MM.1S (cell line): ENCODE results near the gene SGCG.

Experiments used
- DNase-seq: peaks from one replicate; pipeline ENCODE4 v3.0.0-alpha.2; 2015
- H2AFZ ChIP-seq: fragments of 300-600 bp; sonication (generic); 2 replicates; pipeline ENCODE4 v1.6.0; 2016; ENCODE audit warnings: antibody characterized with exemption, low read length
- H3F3A ChIP-seq: fragments of 300-600 bp; sonication (generic); 2 replicates; pipeline ENCODE4 v1.6.1; 2016; ENCODE audit warnings: mild to moderate bottlenecking, antibody characterized with exemption, low read length, moderate library complexity, mixed read lengths; ENCODE audit not compliant: insufficient read depth
- H3K27ac ChIP-seq: fragments of 300-600 bp; sonication (generic); 2 replicates; pipeline ENCODE4 v1.5.1; 2016; ENCODE audit warnings: mild to moderate bottlenecking, low read length
- H3K27me3 ChIP-seq: fragments of 300-600 bp; sonication (generic); replicated peaks from 2 replicates; pipeline ENCODE4 v1.6.0; 2016; ENCODE audit warnings: low read length; ENCODE audit not compliant: insufficient read depth
- H3K36me3 ChIP-seq: fragments of 300-600 bp; sonication (generic); replicated peaks from 2 replicates; pipeline ENCODE4 v1.6.1; 2016; ENCODE audit warnings: mild to moderate bottlenecking, low read length, mixed read lengths; ENCODE audit not compliant: insufficient read depth
- H3K4me1 ChIP-seq: fragments of 300-600 bp; sonication (generic); 2 replicates; pipeline ENCODE4 v1.6.1; 2016; ENCODE audit warnings: low read length, mixed read lengths
- H3K4me2 ChIP-seq: fragments of 300-600 bp; sonication (generic); 2 replicates; pipeline ENCODE4 v1.6.0; 2016; ENCODE audit warnings: low read depth, low read length
- H3K4me3 ChIP-seq: fragments of 300-600 bp; sonication (generic); 2 replicates; pipeline ENCODE4 v1.5.1; 2016; ENCODE audit warnings: low read length, mixed read lengths
- H3K79me2 ChIP-seq: fragments of 300-600 bp; sonication (generic); 2 replicates; pipeline ENCODE4 v1.6.1; 2016; ENCODE audit warnings: mixed run types, low read length, mixed read lengths
- H3K9ac ChIP-seq: fragments of 300-600 bp; sonication (generic); 2 replicates; pipeline ENCODE4 v1.6.1; 2016; ENCODE audit warnings: low read length, mixed read lengths
- H3K9me2 ChIP-seq: fragments of 300-600 bp; sonication (generic); replicated peaks from 2 replicates; pipeline ENCODE4 v1.6.1; 2016; ENCODE audit warnings: mild to moderate bottlenecking, low read length, mixed read lengths; ENCODE audit not compliant: insufficient read depth
- H3K9me3 ChIP-seq: fragments of 300-600 bp; sonication (generic); replicated peaks from 2 replicates; pipeline ENCODE4 v1.6.1; 2016; ENCODE audit warnings: mild to moderate bottlenecking, low read length, mixed read lengths; ENCODE audit not compliant: insufficient read depth
- H4K20me1 ChIP-seq: fragments of 300-600 bp; sonication (generic); 2 replicates; pipeline ENCODE4 v1.6.1; 2016; ENCODE audit warnings: mild to moderate bottlenecking, low read length, moderate library complexity, mixed read lengths; ENCODE audit not compliant: insufficient read depth
- CTCF ChIP-seq: fragments of 300-600 bp; sonication (generic); IDR thresholded peaks from 2 replicates; pipeline ENCODE4 v1.5.1; 2016; ENCODE audit warnings: antibody characterized with exemption, low read length, mixed read lengths
- EZH2 ChIP-seq: fragments of 300-600 bp; sonication (generic); optimal IDR thresholded peaks from 2 replicates; pipeline ENCODE3; 2017; ENCODE audit warnings: low read depth, mild to moderate bottlenecking, antibody characterized with exemption, low read length, mixed read lengths
- EZH2phosphoT487 ChIP-seq: fragments of 300-600 bp; sonication (generic); IDR thresholded peaks from 2 replicates; pipeline ENCODE4 v1.6.1; 2018; ENCODE audit warnings: antibody characterized with exemption, low read length

SGCG gene

GRCh38 chr13:23185542-23185941, 4.8 kb downstream of the SGCG start:
- H4K20me1 ChIP-seq = no peaks in the 10 kb centered on the region
- H2AFZ ChIP-seq = no peak overlapping the region
- no peaks in the 10 kb centered on the region for H3K4me1 ChIP-seq
- no peaks in the 10 kb centered on the region for H3K79me2 ChIP-seq
- H3K9me3 ChIP-seq = no peaks in the 10 kb centered on the region
- no peaks in the 10 kb centered on the region for H3K9me2 ChIP-seq
- H3K4me3 ChIP-seq = no peak overlapping the region
- TF ChIP-seq EZH2phosphoT487 (no peak), EZH2 (no peak), CTCF (no peak)
- DNase-seq = no peak
- H3K27ac ChIP-seq = no peak overlapping the region
- H3K4me2 ChIP-seq = no peak overlapping the region
- H3K36me3 ChIP-seq = no peaks in the 10 kb centered on the region
- no peaks in the 10 kb centered on the region for H3F3A ChIP-seq
- no peak overlapping the region for H3K9ac ChIP-seq
- no peaks in the 10 kb centered on the region for H3K27me3 ChIP-seq

GRCh38 chr13:23201870-23202269, 21.1 kb downstream of the SGCG start:
- Histone ChIP-seq H3K9me2 (no peaks in the 10 kb centered on the region), H4K20me1 (no peaks in the 10 kb centered on the region), H3K9ac (no peak overlapping the region), H3F3A (no peaks in the 10 kb centered on the region), H3K36me3 (no peaks in the 10 kb centered on the region), H2AFZ (no peak overlapping the region), H3K27ac (no peak overlapping the region), H3K4me1 (no peaks in the 10 kb centered on the region), H3K27me3 (no peaks in the 10 kb centered on the region), H3K9me3 (no peaks in the 10 kb centered on the region), H3K4me3 (no peak overlapping the region), H3K4me2 (no peak overlapping the region), H3K79me2 (no peaks in the 10 kb centered on the region)
- DNase-seq = no peak
- TF ChIP-seq EZH2 = no peak
- TF ChIP-seq CTCF = no peak
- no peak for TF ChIP-seq EZH2phosphoT487

- Histone ChIP-seq H3K79me2 (no peaks in the 10 kb centered on the region), H3K36me3 (no peaks in the 10 kb centered on the region), H3K4me3 (no peak overlapping the region), H3K9me2 (no peaks in the 10 kb centered on the region), H3K27me3 (no peaks in the 10 kb centered on the region), H3K9ac (no peak overlapping the region), H3K4me1 (no peaks in the 10 kb centered on the region), H2AFZ (no peak overlapping the region), H4K20me1 (no peaks in the 10 kb centered on the region), H3K9me3 (no peaks in the 10 kb centered on the region), H3F3A (no peaks in the 10 kb centered on the region), H3K4me2 (no peak overlapping the region), H3K27ac (no peak overlapping the region)
- DNase-seq = no peak
- TF ChIP-seq EZH2phosphoT487 = no peak
- TF ChIP-seq CTCF = no peak
- TF ChIP-seq EZH2 = no peak
Measured at GRCh38 chr13:23202383-23202782, 21.6 kb downstream of the SGCG start.

GRCh38 chr13:23203516-23203915, 22.7 kb downstream of the SGCG start:
- no peaks in the 10 kb centered on the region for H3K36me3 ChIP-seq
- H3K9me3 ChIP-seq = no peaks in the 10 kb centered on the region
- no peaks in the 10 kb centered on the region for H3K4me1 ChIP-seq
- H3K27ac ChIP-seq = no peak overlapping the region
- H3K4me3 ChIP-seq = no peak overlapping the region
- H3K27me3 ChIP-seq = no peaks in the 10 kb centered on the region
- TF ChIP-seq EZH2phosphoT487 = no peak
- TF ChIP-seq CTCF = no peak
- no peak for TF ChIP-seq EZH2
- DNase-seq = no peak
- no peaks in the 10 kb centered on the region for H3F3A ChIP-seq
- H3K9me2 ChIP-seq = no peaks in the 10 kb centered on the region
- no peaks in the 10 kb centered on the region for H3K79me2 ChIP-seq
- H3K4me2 ChIP-seq = no peak overlapping the region
- no peak overlapping the region for H3K9ac ChIP-seq
- no peaks in the 10 kb centered on the region for H4K20me1 ChIP-seq
- no peak overlapping the region for H2AFZ ChIP-seq
